ENCODE results near the gene SIGLEC10. TPM values are rescaled to one million over a fixed set of nuclear protein-coding genes. Genes with fewer than 3 reads are reported as not detected.

The SIGLEC10 gene
- total RNA-seq, 3 donors from 2014 or later (not counting 1 experiment from before 2014, with no cell fraction given): 1.7 to 28.9 (median 6.6) TPM

DNA sequence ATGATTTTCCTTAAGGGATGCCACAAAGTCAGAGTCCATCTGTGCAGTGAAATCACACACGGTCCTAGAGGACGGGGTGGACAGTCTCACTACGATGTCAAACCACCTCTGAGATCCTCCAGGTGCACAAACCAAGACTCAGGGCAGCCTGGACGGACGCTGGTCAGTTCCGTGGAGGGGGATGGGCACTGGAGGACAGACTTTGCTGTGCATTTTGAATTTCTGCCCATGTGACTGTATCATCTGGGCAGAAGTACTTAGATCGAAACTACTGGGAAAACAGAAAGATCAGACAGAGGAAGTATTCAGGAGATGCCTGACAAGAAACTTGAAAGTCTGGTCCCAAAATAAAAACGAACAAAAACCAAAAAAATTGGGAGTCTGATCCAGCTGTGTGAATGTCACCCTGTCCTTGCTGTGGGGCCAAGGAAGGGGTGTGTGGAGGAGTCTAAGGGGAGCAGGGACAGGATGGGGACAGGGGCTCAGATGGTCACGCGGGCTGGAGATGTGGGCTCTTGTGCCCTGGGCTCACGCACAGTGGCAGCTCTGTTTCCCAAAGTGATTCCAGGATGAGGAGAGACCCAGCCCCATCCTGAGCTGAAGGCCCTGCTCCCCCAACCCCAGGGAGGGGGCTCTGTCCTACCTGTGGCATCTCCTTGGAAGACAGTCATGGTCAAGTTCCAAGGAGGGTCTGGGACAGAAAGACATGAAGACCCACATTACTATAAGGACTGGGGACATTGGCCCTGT lies 39.3 kb upstream of the SIGLEC10 start:
- peaks cover 16% of the 10 kb centered on the region for H3K4me1 ChIP-seq (ENCODE audit: control insufficient read depth, insufficient read depth, low read length)
- no peaks in the 10 kb centered on the region for H3K36me3 Mint-ChIP-seq
- 89% methylated on average over 11 of the region's 11 CpGs for whole genome bisulfite sequencing (ENCODE audit: insufficient coverage)
- no peak overlapping the region for H3K27ac ChIP-seq (ENCODE audit: low read length)
- H3K27me3 Mint-ChIP-seq (ENCODE audit: low read depth in 2 of 2): peaks cover 5 to 18% of the 10 kb centered on the region in 2 donors
- no peaks in the 10 kb centered on the region for H3K36me3 ChIP-seq (ENCODE audit: control insufficient read depth, insufficient read depth, low read length)
- ATAC-seq (no peak), DNase-seq (no peak)
- H3K27me3 ChIP-seq (ENCODE audit: control insufficient read depth, insufficient read depth, low read length): peaks cover 6% of the 10 kb centered on the region
- H3K4me3 Mint-ChIP-seq: no peak overlapping the region
- H3K4me1 Mint-ChIP-seq: peaks cover 0 to 12% of the 10 kb centered on the region in 2 donors
- TF ChIP-seq, protein P1, sequence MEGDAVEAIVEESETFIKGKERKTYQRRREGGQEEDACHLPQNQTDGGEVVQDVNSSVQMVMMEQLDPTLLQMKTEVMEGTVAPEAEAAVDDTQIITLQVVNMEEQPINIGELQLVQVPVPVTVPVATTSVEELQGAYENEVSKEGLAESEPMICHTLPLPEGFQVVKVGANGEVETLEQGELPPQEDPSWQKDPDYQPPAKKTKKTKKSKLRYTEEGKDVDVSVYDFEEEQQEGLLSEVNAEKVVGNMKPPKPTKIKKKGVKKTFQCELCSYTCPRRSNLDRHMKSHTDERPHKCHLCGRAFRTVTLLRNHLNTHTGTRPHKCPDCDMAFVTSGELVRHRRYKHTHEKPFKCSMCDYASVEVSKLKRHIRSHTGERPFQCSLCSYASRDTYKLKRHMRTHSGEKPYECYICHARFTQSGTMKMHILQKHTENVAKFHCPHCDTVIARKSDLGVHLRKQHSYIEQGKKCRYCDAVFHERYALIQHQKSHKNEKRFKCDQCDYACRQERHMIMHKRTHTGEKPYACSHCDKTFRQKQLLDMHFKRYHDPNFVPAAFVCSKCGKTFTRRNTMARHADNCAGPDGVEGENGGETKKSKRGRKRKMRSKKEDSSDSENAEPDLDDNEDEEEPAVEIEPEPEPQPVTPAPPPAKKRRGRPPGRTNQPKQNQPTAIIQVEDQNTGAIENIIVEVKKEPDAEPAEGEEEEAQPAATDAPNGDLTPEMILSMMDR (IDR thresholded peaks at IDR 0.05): no peak
- intact Hi-C loops (cut with micrococcal nuclease): no loop called here
- H3K27ac Mint-ChIP-seq: no peak overlapping the region
- no peaks in the 10 kb centered on the region for H3K9me3 ChIP-seq (ENCODE audit: control insufficient read depth, insufficient read depth, low read length)
- H3K9me3 Mint-ChIP-seq: no peaks in the 10 kb centered on the region
- no peak overlapping the region for H3K4me3 ChIP-seq (ENCODE audit: low read length)

DNA sequence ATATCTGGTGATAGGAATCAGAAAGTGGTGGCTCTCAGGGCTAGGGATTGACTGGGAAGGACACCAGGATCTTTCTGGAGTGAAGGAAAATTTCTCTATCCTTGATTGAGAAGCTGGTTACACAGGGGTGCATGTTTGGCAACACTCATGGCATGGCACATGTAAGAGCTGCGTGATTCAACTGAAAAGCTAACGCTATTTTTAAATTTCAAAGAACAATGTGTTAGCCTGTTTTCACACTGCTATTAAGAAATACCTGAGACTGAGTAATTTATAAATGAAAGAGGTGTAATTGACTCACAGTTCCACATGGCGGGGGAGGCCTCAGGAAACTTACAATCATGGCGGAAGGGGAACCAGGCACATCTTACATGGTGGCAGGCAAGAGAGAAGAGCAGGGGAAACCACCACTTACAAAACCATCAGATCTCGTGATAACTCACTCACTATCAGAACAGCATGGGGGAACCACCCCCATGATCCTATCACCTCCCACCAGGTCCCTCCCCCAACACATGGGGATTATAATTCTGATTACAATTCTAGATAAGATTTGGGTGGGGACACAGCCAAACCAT lies 33.4 kb upstream of the SIGLEC10 start:
- no peak overlapping the region for H3K27ac ChIP-seq (ENCODE audit: low read length)
- H3K9me3 ChIP-seq (ENCODE audit: control insufficient read depth, insufficient read depth, low read length): peaks cover 5% of the 10 kb centered on the region
- Mint-ChIP-seq H3K4me1 (peaks cover 11 to 12% of the 10 kb centered on the region in 2 donors), H3K27me3 (ENCODE audit: low read depth in 2 of 2) (peaks cover 0 to 7% of the 10 kb centered on the region in 2 donors), H3K36me3 (no peaks in the 10 kb centered on the region), H3K9me3 (no peaks in the 10 kb centered on the region), H3K27ac (no peak overlapping the region), H3K4me3 (no peak overlapping the region)
- intact Hi-C loops (cut with micrococcal nuclease): no loop called here
- no peak overlapping the region for H3K4me3 ChIP-seq (ENCODE audit: low read length)
- no peaks in the 10 kb centered on the region for H3K36me3 ChIP-seq (ENCODE audit: control insufficient read depth, insufficient read depth, low read length)
- WGBS (ENCODE audit: insufficient coverage): 81% methylated on average over 5 of the region's 5 CpGs
- no peak for ATAC-seq
- TF ChIP-seq, protein P1 (IDR thresholded peaks at IDR 0.05): no peak
- peaks cover 11% of the 10 kb centered on the region for H3K4me1 ChIP-seq (ENCODE audit: control insufficient read depth, insufficient read depth, low read length)
- DNase-seq: no peak
- no peaks in the 10 kb centered on the region for H3K27me3 ChIP-seq (ENCODE audit: control insufficient read depth, insufficient read depth, low read length)

DNA sequence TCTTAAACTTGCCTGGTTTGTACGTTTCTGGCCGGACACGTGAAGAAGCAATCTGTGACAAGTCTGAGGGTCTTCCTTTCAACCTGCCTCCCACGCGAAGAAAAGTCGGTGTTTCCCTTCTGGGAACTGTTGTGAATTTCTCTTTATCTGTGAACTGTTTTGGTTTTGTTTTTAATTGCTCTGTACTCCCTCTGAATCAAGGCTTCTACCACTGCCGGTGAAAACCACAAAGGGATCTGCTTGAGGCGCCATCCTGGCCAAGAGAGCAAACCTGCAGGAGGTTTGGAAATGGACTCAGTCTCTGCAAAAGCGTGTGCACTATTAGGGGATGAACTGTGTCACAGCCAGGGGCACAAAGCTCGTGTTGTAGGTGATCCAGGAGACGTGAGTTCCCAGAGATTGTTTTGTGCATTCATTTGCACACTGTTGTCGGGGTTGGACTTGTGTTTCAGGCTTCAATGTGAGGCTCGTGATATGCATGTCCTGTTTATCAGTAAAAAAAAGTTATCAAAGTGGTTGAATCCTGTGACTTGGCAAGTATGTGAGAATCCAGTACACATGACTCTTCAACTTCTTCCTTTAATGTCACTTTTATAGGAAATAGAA lies 31.1 kb upstream of the SIGLEC10 start:
- Mint-ChIP-seq H3K9me3 (no peaks in the 10 kb centered on the region), H3K27ac (peak overlapping the region; percentile 14 to 68), H3K27me3 (ENCODE audit: low read depth in 2 of 2) (peaks cover 0 to 4% of the 10 kb centered on the region in 2 donors), H3K36me3 (no peaks in the 10 kb centered on the region), H3K4me3 (no peak overlapping the region), H3K4me1 (peaks cover 11 to 12% of the 10 kb centered on the region in 2 donors)
- ATAC-seq (peak in 1 of 3 donors; percentile 25), DNase-seq (peak in 1 of 2 donors; percentile 26)
- H3K27me3 ChIP-seq (ENCODE audit: control insufficient read depth, insufficient read depth, low read length): peaks cover under 1% of the 10 kb centered on the region
- intact Hi-C loops (cut with micrococcal nuclease): no loop called here
- no peaks in the 10 kb centered on the region for H3K36me3 ChIP-seq (ENCODE audit: control insufficient read depth, insufficient read depth, low read length)
- WGBS (ENCODE audit: insufficient coverage): 5% methylated on average over 13 of the region's 13 CpGs
- peaks cover 11% of the 10 kb centered on the region for H3K4me1 ChIP-seq (ENCODE audit: control insufficient read depth, insufficient read depth, low read length)
- TF ChIP-seq, protein P1 (IDR thresholded peaks at IDR 0.05): no peak
- no peak overlapping the region for H3K4me3 ChIP-seq (ENCODE audit: low read length)
- H3K27ac ChIP-seq (ENCODE audit: low read length): no peak overlapping the region
- peaks cover 5% of the 10 kb centered on the region for H3K9me3 ChIP-seq (ENCODE audit: control insufficient read depth, insufficient read depth, low read length)
